ENCODE measurements around the gene THRB. TPM values are rescaled to one million over a fixed set of nuclear protein-coding genes. Genes with fewer than 3 reads are reported as not detected.

THRB gene
- polyA plus RNA-seq, 1 of the 3 experiments (the other 2 are of a cell fraction), result 0.02 TPM

DNA sequence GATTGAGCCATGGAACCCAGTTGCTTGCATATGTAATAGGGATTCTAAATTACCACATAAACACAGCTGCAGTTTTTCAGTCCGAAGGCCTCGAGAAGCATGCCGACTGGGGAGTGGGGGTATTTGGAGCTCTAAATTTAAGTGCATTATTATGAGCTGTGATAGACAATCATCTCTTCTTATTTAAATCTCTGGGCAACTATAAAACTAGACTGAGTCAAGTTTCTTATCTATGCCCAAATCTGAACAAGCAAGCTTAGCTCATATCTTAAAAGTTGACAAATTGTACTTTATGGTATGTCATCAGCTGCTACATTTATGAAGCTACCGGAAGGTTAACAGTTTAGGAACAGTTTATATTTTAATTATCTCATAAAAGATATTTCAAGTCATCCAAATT lies 19.5 kb upstream of the THRB start:
- CTCF ChIA-PET, result no interaction called here
- POLR2A ChIA-PET, result no interaction called here
- Histone ChIP-seq H3K27me3 (ENCODE audit: insufficient read depth) (no peaks in the 10 kb centered on the region), H3K4me3 (ENCODE audit: low read depth in 2 of 2, low read length in 1 of 2) (no peak overlapping the region), H3K9ac (no peak overlapping the region), H3K36me3 (replicated peaks in 1 of 2; ENCODE audit: control insufficient read depth in 1 of 2, insufficient read depth in 2 of 2, low read length in 1 of 2) (no peaks in the 10 kb centered on the region), H3K4me1 (ENCODE audit: control insufficient read depth in 1 of 2, insufficient read depth in 2 of 2, low read depth in 1 of 2, low read length in 1 of 2) (no peaks in the 10 kb centered on the region; a peak in 1 of 4 replicates), H3K9me3 (no peaks in the 10 kb centered on the region), H3K4me2 (no peak overlapping the region), H3K79me2 (ENCODE audit: insufficient read depth) (no peaks in the 10 kb centered on the region), H3K27ac (ENCODE audit: low read depth in 2 of 2, low read length in 1 of 2) (no peak overlapping the region), H3K9me2 (no peaks in the 10 kb centered on the region), H4K20me1 (ENCODE audit: insufficient read depth) (no peaks in the 10 kb centered on the region), H3F3A (replicated peaks; ENCODE audit: insufficient read depth) (no peaks in the 10 kb centered on the region), H2AFZ (ENCODE audit: low read depth) (no peak overlapping the region)
- WGBS (ENCODE audit: low lambda C conversion rate), result 76% methylated on average over 4 of the region's 4 CpGs
- DNase-seq, result no peak
- TF ChIP-seq NFIC (IDR thresholded peaks at IDR 0.05; ENCODE audit: borderline replicate concordance) (no peak), SIN3A (IDR thresholded peaks at IDR 0.05; ENCODE audit: borderline replicate concordance, low read depth, low read length) (no peak), RAD21 (IDR thresholded peaks at IDR 0.05; ENCODE audit: low read length) (no peak)

DNA sequence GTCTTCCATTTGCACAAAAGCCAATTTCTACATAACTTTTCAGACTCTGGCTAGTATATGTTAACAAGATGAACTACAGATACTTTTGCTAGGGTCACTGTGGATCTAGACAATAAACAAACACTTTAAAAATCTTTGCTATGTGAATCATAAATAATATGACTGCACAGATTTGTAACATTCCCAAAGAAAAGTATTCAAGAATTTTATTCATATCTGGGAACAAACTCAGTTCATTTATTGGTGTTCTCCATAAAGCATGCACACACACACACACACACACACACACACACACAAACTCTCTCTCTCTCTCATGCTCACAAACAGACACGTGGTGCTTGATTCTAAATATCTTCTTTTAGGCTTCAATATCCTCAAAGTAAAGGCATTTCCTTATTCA lies 18.8 kb upstream of the THRB start:
- Histone ChIP-seq H4K20me1 (ENCODE audit: insufficient read depth) (no peaks in the 10 kb centered on the region), H3K9me3 (no peaks in the 10 kb centered on the region), H3K27me3 (ENCODE audit: insufficient read depth) (no peaks in the 10 kb centered on the region), H3K27ac (ENCODE audit: low read depth in 2 of 2, low read length in 1 of 2) (no peak overlapping the region), H3K9ac (no peak overlapping the region), H3K79me2 (ENCODE audit: insufficient read depth) (no peaks in the 10 kb centered on the region), H3K36me3 (replicated peaks in 1 of 2; ENCODE audit: control insufficient read depth in 1 of 2, insufficient read depth in 2 of 2, low read length in 1 of 2) (no peaks in the 10 kb centered on the region), H3K9me2 (no peaks in the 10 kb centered on the region), H3K4me2 (no peak overlapping the region), H3K4me3 (ENCODE audit: low read depth in 2 of 2, low read length in 1 of 2) (no peak overlapping the region), H2AFZ (ENCODE audit: low read depth) (no peak overlapping the region), H3K4me1 (ENCODE audit: control insufficient read depth in 1 of 2, insufficient read depth in 2 of 2, low read depth in 1 of 2, low read length in 1 of 2) (no peaks in the 10 kb centered on the region), H3F3A (replicated peaks; ENCODE audit: insufficient read depth) (no peaks in the 10 kb centered on the region)
- CTCF ChIA-PET, result no interaction called here
- DNase-seq, result no peak
- no peak for TF ChIP-seq RCOR1 (IDR thresholded peaks at IDR 0.05; ENCODE audit: low read length)
- no peak for TF ChIP-seq EP300 (IDR thresholded peaks at IDR 0.05; ENCODE audit: borderline replicate concordance in 1 of 2, low read depth in 1 of 2, low read length in 1 of 2)
- TF ChIP-seq NRF1 (IDR thresholded peaks at IDR 0.05; ENCODE audit: low read depth, low read length), result no peak
- TF ChIP-seq, protein P1, sequence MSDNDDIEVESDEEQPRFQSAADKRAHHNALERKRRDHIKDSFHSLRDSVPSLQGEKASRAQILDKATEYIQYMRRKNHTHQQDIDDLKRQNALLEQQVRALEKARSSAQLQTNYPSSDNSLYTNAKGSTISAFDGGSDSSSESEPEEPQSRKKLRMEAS (IDR thresholded peaks at IDR 0.05; ENCODE audit: low read depth), result no peak
- no peak for TF ChIP-seq TAF1 (IDR thresholded peaks at IDR 0.05; ENCODE audit: borderline replicate concordance, low read depth, low read length)
- no peak for TF ChIP-seq ELF1 (IDR thresholded peaks at IDR 0.05)
- TF ChIP-seq, protein P2, sequence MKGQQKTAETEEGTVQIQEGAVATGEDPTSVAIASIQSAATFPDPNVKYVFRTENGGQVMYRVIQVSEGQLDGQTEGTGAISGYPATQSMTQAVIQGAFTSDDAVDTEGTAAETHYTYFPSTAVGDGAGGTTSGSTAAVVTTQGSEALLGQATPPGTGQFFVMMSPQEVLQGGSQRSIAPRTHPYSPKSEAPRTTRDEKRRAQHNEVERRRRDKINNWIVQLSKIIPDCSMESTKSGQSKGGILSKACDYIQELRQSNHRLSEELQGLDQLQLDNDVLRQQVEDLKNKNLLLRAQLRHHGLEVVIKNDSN (IDR thresholded peaks at IDR 0.05; ENCODE audit: borderline replicate concordance, low read depth), result no peak
- TF ChIP-seq, protein P3, sequence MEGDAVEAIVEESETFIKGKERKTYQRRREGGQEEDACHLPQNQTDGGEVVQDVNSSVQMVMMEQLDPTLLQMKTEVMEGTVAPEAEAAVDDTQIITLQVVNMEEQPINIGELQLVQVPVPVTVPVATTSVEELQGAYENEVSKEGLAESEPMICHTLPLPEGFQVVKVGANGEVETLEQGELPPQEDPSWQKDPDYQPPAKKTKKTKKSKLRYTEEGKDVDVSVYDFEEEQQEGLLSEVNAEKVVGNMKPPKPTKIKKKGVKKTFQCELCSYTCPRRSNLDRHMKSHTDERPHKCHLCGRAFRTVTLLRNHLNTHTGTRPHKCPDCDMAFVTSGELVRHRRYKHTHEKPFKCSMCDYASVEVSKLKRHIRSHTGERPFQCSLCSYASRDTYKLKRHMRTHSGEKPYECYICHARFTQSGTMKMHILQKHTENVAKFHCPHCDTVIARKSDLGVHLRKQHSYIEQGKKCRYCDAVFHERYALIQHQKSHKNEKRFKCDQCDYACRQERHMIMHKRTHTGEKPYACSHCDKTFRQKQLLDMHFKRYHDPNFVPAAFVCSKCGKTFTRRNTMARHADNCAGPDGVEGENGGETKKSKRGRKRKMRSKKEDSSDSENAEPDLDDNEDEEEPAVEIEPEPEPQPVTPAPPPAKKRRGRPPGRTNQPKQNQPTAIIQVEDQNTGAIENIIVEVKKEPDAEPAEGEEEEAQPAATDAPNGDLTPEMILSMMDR (IDR thresholded peaks at IDR 0.05), result no peak
- TF ChIP-seq POLR2AphosphoS5 (IDR thresholded peaks at IDR 0.05; ENCODE audit: low read depth, low read length), result no peak
- TF ChIP-seq GATA2 (CRISPR knock-in tag; IDR thresholded peaks at IDR 0.05), result no peak
- TF ChIP-seq YY1 (IDR thresholded peaks at IDR 0.05; ENCODE audit: low read depth), result no peak
- no peak for TF ChIP-seq MEF2A (IDR thresholded peaks at IDR 0.05; ENCODE audit: borderline replicate concordance, low read depth)
- TF ChIP-seq MXI1 (IDR thresholded peaks at IDR 0.05; ENCODE audit: low read depth, low read length), result no peak
- 60% methylated on average over 1 of the region's 1 CpG for WGBS (ENCODE audit: low lambda C conversion rate)
- POLR2A ChIA-PET, result no interaction called here
